ENCODE results near the gene SMIM3. TPM values are rescaled to one million over a fixed set of nuclear protein-coding genes. Genes with fewer than 3 reads are reported as not detected.
A peak's percentile ranks its signal among the peaks of the same experiment; 100 is the strongest.
"Not testable (repeated sequence)": the region's sequence is repeated elsewhere in the genome, so short reads cannot be mapped to it uniquely, and the experiment has no call there.

The SMIM3 gene, protein sequence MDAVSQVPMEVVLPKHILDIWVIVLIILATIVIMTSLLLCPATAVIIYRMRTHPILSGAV
- total RNA-seq, result 7.8 TPM
- 30.1 TPM for polyA plus RNA-seq
- long read RNA-seq, donor 1, result 0 reads
- long read RNA-seq, donor 2, result 0 reads
- long read RNA-seq, donor 3, partial matches to known transcripts, result 0 of 4 reads
- long read RNA-seq, donor 3, other reads (novel, unspliced or antisense), result 0 of 4 reads
- long read RNA-seq, donor 4, transcript SMIM3-201 (2 exons, 2,332 nt), result major isoform, 10 of 10 reads
- long read RNA-seq, donor 4, partial matches to known transcripts, result 0 of 10 reads
- long read RNA-seq, donor 4, other reads (novel, unspliced or antisense), result 0 of 10 reads
- long read RNA-seq, donor 5, transcript SMIM3-201 (2 exons, 2,332 nt), result major isoform, 14 of 14 reads
- long read RNA-seq, donor 5, partial matches to known transcripts, result 0 of 14 reads
- long read RNA-seq, donor 5, other reads (novel, unspliced or antisense), result 0 of 14 reads
- long read RNA-seq, donor 6, transcript SMIM3-201 (2 exons, 2,332 nt), result major isoform, 7 of 7 reads
- long read RNA-seq, donor 6, partial matches to known transcripts, result 0 of 7 reads
- long read RNA-seq, donor 6, other reads (novel, unspliced or antisense), result 0 of 7 reads
- long read RNA-seq, donor 7, partial matches to known transcripts, result 0 of 2 reads
- long read RNA-seq, donor 7, other reads (novel, unspliced or antisense), result 0 of 2 reads
- long read RNA-seq, donor 8, partial matches to known transcripts, result 0 of 3 reads
- long read RNA-seq, donor 8, other reads (novel, unspliced or antisense), result 0 of 3 reads
- long read RNA-seq, donor 9, partial matches to known transcripts, result 0 of 4 reads
- long read RNA-seq, donor 9, other reads (novel, unspliced or antisense), result 0 of 4 reads
- long read RNA-seq, donor 10, transcript SMIM3-201 (2 exons, 2,332 nt), result major isoform, 6 of 6 reads
- long read RNA-seq, donor 10, partial matches to known transcripts, result 0 of 6 reads
- long read RNA-seq, donor 10, other reads (novel, unspliced or antisense), result 0 of 6 reads

DNA sequence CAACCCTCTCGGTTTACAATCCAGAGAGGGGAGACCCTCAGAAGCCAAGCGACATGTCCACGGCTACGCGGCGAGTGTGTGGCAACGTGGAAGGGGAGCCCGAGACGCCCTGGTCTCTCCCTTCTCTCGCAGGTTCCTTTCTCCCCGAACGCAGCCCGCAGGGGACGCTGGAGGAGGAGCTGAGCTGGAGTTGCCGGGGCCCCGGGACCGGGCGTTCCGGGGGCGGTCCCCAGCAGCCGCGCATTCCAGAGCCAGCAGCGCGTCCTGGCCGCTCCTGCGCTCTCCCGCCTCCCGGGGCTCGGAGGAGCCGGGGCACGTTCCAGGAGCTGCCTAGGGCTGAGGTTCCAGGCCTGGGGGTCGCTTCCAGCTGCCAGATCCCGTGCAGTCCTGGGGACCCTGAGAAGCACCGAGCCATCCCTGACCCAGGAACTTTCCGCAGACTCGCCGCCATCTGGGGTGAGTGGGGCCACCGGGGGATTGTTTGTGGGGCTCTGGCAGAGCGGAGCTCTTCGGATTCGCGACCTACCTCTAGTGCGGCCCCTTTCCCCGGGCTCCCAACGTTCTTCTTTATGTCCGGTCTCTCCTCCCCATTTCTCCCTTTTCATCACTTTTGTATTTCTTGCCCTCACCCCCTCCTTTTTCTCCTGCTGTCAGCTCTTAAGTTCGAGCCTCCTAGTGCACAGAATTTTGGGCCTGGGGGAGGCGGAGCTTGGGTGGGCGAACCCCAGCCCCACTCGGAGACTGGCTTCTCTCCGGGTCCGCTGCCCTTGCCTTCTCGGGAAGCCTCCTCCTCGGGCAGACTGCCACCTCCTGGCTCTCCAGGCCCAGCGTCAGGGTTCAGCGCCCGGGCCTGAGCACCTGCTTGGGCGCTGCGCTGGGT is at the start of gene SMIM3:
SMIM3 (plus strand) TSS at position 241 of the 880 bp plus-strand sequence. CDS start 16,684 bp downstream, outside the sequence.
- Histone ChIP-seq H3K4me1 (ENCODE audit: control insufficient read depth in 2 of 2, insufficient read depth in 2 of 2, low read length in 2 of 2) (peaks cover 37 to 58% of the 10 kb centered on the region in 2 donors), H3K9me3 (ENCODE audit: control insufficient read depth in 2 of 2, insufficient read depth in 1 of 2, low read length in 1 of 2) (no peaks in the 10 kb centered on the region), H3K4me3 (ENCODE audit: low read length in 2 of 2) (peak within 1 kb of the TSS; percentile 72 to 74), H3K36me3 (ENCODE audit: control insufficient read depth in 2 of 2, insufficient read depth in 2 of 2, low read length in 1 of 2) (no peaks in the 10 kb centered on the region), H3K27ac (ENCODE audit: low read depth in 1 of 2, low read length in 1 of 2) (peak within 1 kb of the TSS; percentile 63 to 90), H3K27me3 (ENCODE audit: control insufficient read depth in 2 of 2, insufficient read depth in 1 of 2, low read length in 1 of 2) (peaks cover 0 to 11% of the 10 kb centered on the region in 2 donors)
- under 1% methylated on average over 59 of the region's 59 CpGs for WGBS
- DNase-seq (ENCODE audit: low read depth in 6 of 9, low spot score in 9 of 9), result peak in 3 of 9 donors; percentile 51 to 71 (median 60)

DNA sequence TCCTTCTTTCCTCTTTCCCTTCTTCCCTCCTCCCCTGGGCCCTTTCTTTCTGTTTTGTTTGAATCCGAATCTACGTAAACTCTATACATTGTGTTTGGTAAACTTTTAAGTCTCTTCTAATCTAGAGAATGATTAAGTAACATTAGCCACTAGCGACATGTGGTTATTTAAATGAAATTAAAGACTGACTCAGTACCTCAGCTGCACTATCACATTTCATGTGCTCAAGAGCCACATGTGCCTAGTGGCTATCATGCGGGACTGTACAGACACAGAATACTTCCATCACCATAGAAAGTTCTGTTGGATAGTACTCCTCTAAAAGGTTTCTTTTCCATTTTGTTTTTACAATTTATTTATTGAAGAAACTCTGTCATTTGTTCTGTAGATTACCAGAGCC is 48.7 kb upstream of the SMIM3 start:
- Histone ChIP-seq H3K27ac (ENCODE audit: low read depth in 1 of 2, low read length in 1 of 2) (no peak overlapping the region), H3K9me3 (ENCODE audit: control insufficient read depth in 2 of 2, insufficient read depth in 1 of 2, low read length in 1 of 2) (no peaks in the 10 kb centered on the region), H3K4me1 (ENCODE audit: control insufficient read depth in 2 of 2, insufficient read depth in 2 of 2, low read length in 2 of 2) (no peaks in the 10 kb centered on the region), H3K27me3 (ENCODE audit: control insufficient read depth in 2 of 2, insufficient read depth in 1 of 2, low read length in 1 of 2) (no peaks in the 10 kb centered on the region), H3K36me3 (ENCODE audit: control insufficient read depth in 2 of 2, insufficient read depth in 2 of 2, low read length in 1 of 2) (peaks cover 24 to 76% of the 10 kb centered on the region in 2 donors), H3K4me3 (ENCODE audit: low read length in 2 of 2) (no peak overlapping the region)
- no peak for DNase-seq (ENCODE audit: low read depth in 6 of 9, low spot score in 9 of 9)
- 83% methylated on average over 4 of the region's 4 CpGs for WGBS

DNA sequence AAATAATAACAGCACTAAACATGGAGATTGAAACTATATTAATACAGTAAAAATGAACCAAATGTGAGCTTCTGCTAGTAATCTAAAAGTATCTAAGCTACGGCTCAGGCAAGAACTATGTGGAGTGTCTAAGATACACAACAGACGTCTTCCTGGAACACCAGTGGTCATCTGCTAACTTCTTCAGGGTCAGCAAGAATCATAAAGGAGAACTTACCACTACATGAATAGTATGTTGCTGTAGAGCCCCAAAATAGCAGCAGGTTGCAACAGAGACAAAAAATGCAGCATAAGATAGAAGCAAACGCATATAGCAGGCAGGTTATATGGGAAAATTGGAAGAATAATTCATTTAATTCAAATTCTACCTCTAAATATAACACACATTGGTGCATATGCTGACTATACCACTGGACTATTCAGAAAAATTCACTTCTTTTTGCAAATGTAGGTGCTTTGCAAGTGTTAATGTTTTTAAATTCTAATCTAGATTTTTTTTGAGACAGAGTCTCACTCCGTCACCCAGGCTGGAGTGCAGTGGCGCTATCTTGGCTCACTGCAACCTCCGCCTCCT is 46.8 kb upstream of the SMIM3 start:
- H3K4me1 ChIP-seq (ENCODE audit: control insufficient read depth in 2 of 2, insufficient read depth in 2 of 2, low read length in 2 of 2), result no peaks in the 10 kb centered on the region

DNA sequence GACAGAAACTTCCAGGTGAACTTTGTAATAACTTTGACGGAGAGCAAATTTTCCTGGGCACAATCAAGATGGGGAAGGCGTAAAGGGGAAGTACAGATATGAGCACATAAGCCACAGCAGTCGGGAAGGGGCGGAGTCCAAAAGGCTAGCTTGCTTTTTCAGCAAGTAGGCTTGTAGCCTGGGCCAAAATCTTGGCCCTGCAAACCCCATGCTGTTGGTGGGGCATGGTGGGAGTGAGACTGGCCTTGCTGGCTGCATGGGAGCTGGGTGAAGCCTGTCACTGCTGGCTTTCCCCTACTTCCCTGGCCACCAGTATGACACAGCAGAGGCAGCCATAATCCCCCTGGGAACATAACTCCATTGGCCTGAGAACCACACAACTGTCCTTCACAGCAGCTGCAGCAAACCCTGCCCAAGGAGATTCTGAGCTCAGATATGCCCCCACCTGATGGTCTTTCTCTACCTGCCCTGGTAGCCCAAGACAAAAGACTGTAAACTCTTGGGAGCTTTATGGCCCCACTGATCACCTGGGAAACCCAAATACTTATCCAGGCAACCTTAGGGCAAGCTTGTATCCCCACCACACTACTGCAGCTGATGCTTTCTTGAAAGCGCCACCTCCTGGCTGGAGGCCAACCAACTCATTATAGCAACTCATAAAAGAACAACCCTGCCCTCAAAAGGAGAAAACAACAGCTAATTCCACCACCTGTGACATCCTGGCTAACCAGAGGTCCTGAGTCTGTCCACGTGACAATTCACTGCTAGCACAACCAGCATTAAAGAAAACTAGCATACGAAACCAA is 43.8 kb upstream of the SMIM3 start:
- H3K9me3 ChIP-seq (ENCODE audit: control insufficient read depth in 2 of 2, insufficient read depth in 1 of 2, low read length in 1 of 2), result no peaks in the 10 kb centered on the region
- peaks cover 18 to 55% of the 10 kb centered on the region in 2 donors for H3K36me3 ChIP-seq (ENCODE audit: control insufficient read depth in 2 of 2, insufficient read depth in 2 of 2, low read length in 1 of 2)
- H3K4me3 ChIP-seq (ENCODE audit: low read length in 2 of 2), result no peak overlapping the region
- H3K27ac ChIP-seq (ENCODE audit: low read depth in 1 of 2, low read length in 1 of 2), result no peak overlapping the region
- DNase-seq (ENCODE audit: low read depth in 6 of 9, low spot score in 9 of 9), result peak in 1 of 9 donors; percentile 30
- no peaks in the 10 kb centered on the region for H3K4me1 ChIP-seq (ENCODE audit: control insufficient read depth in 2 of 2, insufficient read depth in 2 of 2, low read length in 2 of 2)
- 88% methylated on average over 7 of the region's 7 CpGs for WGBS
- no peaks in the 10 kb centered on the region for H3K27me3 ChIP-seq (ENCODE audit: control insufficient read depth in 2 of 2, insufficient read depth in 1 of 2, low read length in 1 of 2)

More for the DNA sequence above, 46.8 kb upstream of the SMIM3 start:
- no peak for DNase-seq (ENCODE audit: low read depth in 6 of 9, low spot score in 9 of 9)
- 98% methylated on average over 6 of the region's 6 CpGs for WGBS
- Histone ChIP-seq H3K9me3 (ENCODE audit: control insufficient read depth in 2 of 2, insufficient read depth in 1 of 2, low read length in 1 of 2) (no peaks in the 10 kb centered on the region), H3K27ac (ENCODE audit: low read depth in 1 of 2, low read length in 1 of 2) (no peak overlapping the region), H3K4me3 (ENCODE audit: low read length in 2 of 2) (no peak overlapping the region), H3K36me3 (ENCODE audit: control insufficient read depth in 2 of 2, insufficient read depth in 2 of 2, low read length in 1 of 2) (peaks cover 25 to 75% of the 10 kb centered on the region in 2 donors), H3K27me3 (ENCODE audit: control insufficient read depth in 2 of 2, insufficient read depth in 1 of 2, low read length in 1 of 2) (no peaks in the 10 kb centered on the region)

DNA sequence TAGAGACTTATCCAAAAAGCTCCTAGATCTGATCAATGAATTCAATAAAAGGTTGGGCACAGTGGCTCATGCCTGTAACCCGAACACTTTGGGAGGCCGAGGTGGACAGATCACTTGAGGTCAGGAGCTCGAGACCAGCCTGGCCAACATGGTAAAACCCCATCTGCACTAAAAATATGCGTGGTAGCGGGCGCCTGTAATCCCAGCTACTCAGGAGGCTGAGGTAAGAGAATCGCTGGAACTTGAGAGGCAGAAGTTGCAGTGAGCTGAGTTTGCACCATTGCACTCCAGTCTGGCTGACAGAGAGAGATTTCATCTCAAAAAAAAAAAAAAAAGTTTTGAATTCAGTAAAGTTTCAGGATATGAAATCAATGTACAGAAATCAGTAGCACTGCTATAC is 39.7 kb upstream of the SMIM3 start:
- Histone ChIP-seq H3K9me3 (ENCODE audit: control insufficient read depth in 2 of 2, insufficient read depth in 1 of 2, low read length in 1 of 2) (peaks cover 0 to 3% of the 10 kb centered on the region in 2 donors), H3K27me3 (ENCODE audit: control insufficient read depth in 2 of 2, insufficient read depth in 1 of 2, low read length in 1 of 2) (no peaks in the 10 kb centered on the region), H3K36me3 (ENCODE audit: control insufficient read depth in 2 of 2, insufficient read depth in 2 of 2, low read length in 1 of 2) (peaks cover 16 to 24% of the 10 kb centered on the region in 2 donors), H3K27ac (ENCODE audit: low read depth in 1 of 2, low read length in 1 of 2) (no peak overlapping the region), H3K4me1 (ENCODE audit: control insufficient read depth in 2 of 2, insufficient read depth in 2 of 2, low read length in 2 of 2) (no peaks in the 10 kb centered on the region), H3K4me3 (ENCODE audit: low read length in 2 of 2) (no peak overlapping the region)
- 98% methylated on average over 7 of the region's 7 CpGs for WGBS
- DNase-seq (ENCODE audit: low read depth in 6 of 9, low spot score in 9 of 9), result no peak

DNA sequence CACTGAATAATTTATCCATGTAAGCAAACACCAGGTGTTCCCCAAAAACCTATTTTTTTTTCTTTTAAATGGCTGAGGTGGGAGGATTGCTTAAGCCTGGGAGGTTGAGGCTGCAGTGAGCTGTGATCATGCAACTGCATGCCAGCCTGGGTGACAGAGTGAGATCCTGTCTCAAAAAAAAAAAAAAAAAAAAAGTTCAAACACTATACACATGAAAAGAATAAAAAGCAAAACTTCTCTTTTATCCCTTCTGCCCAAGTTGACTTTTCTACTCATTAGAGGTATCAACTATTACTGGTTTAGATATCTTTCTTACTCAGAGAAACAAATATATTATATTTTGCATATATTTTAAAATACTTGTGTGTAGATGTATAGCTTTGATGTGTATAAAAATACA is 37.6 kb upstream of the SMIM3 start:
- Histone ChIP-seq H3K9me3 (ENCODE audit: control insufficient read depth in 2 of 2, insufficient read depth in 1 of 2, low read length in 1 of 2) (peaks cover 0 to 3% of the 10 kb centered on the region in 2 donors), H3K4me1 (ENCODE audit: control insufficient read depth in 2 of 2, insufficient read depth in 2 of 2, low read length in 2 of 2) (no peaks in the 10 kb centered on the region), H3K36me3 (ENCODE audit: control insufficient read depth in 2 of 2, insufficient read depth in 2 of 2, low read length in 1 of 2) (peaks cover 3 to 13% of the 10 kb centered on the region in 2 donors), H3K27me3 (ENCODE audit: control insufficient read depth in 2 of 2, insufficient read depth in 1 of 2, low read length in 1 of 2) (no peaks in the 10 kb centered on the region), H3K27ac (ENCODE audit: low read depth in 1 of 2, low read length in 1 of 2) (no peak overlapping the region), H3K4me3 (ENCODE audit: low read length in 2 of 2) (no peak overlapping the region)
- no peak for DNase-seq (ENCODE audit: low read depth in 6 of 9, low spot score in 9 of 9)

DNA sequence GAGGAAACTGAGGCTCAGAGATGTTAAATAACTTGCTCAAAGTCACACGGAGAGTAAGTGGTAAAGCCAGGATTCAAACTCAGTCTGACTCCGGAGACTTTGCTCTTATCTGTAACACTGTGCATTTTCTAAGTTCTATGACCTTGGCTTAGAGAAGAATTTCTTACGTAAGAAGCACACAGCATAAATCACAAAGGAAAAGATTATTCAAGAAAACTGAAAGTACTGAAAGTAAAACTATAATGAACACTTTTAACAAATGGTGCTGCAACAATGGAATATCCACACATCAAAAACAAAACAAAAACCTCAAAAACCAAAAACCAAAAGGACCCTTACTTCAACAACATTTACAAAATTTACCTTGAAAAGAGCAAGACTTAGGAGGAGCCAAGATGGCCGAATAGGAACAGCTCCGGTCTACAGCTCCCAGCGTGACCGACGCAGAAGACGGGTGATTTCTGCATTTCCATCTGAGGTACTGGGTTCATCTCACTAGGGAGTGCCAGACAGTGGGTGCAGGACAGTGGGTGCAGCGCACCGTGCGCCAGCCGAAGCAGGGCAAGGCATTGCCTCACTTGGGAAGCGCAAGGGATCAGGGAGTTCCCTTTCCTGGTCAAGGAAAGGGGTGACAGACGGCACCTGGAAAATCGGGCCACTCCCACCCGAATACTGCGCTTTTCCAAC is 36.0 kb upstream of the SMIM3 start:
- not testable (repeated sequence) for H3K9me3 ChIP-seq (ENCODE audit: control insufficient read depth in 2 of 2, insufficient read depth in 1 of 2, low read length in 1 of 2); H3K36me3 ChIP-seq (ENCODE audit: control insufficient read depth in 2 of 2, insufficient read depth in 2 of 2, low read length in 1 of 2); H3K4me1 ChIP-seq (ENCODE audit: control insufficient read depth in 2 of 2, insufficient read depth in 2 of 2, low read length in 2 of 2); H3K27ac ChIP-seq (ENCODE audit: low read depth in 1 of 2, low read length in 1 of 2); H3K27me3 ChIP-seq (ENCODE audit: control insufficient read depth in 2 of 2, insufficient read depth in 1 of 2, low read length in 1 of 2); H3K4me3 ChIP-seq (ENCODE audit: low read length in 2 of 2); DNase-seq (ENCODE audit: low read depth in 6 of 9, low spot score in 9 of 9)
- WGBS, result 93% methylated on average over 18 of the region's 18 CpGs
